ENCODE results near the gene NOX3.
"Not testable (repeated sequence)": the region's sequence is repeated elsewhere in the genome, so short reads cannot be mapped to it uniquely, and the experiment has no call there.

The NOX3 gene

GRCh38 chr6:155398221-155398620 lies 57.4 kb downstream of the NOX3 start:
- DNase-seq = no peak

- no peak for DNase-seq
These were observed 58.4 kb downstream of the NOX3 start for GRCh38 chr6:155397172-155397705.

- no peak for DNase-seq
These were observed 59.0 kb downstream of the NOX3 start for GRCh38 chr6:155396605-155397004.

- DNase-seq = no peak
These were observed 60.3 kb downstream of the NOX3 start for GRCh38 chr6:155395339-155395738.

- no peak for DNase-seq
These were observed 66.5 kb downstream of the NOX3 start for GRCh38 chr6:155389130-155389529.

- no peak for DNase-seq
These were observed 67.0 kb downstream of the NOX3 start for GRCh38 chr6:155388591-155388990.

GRCh38 chr6:155387481-155387880 lies 68.2 kb downstream of the NOX3 start:
- DNase-seq = no peak

- DNase-seq = no peak
These were observed 71.2 kb downstream of the NOX3 start for GRCh38 chr6:155384321-155384952.

GRCh38 chr6:155383913-155384312 lies 71.7 kb downstream of the NOX3 start:
- DNase-seq = no peak

- DNase-seq = no peak
These were observed 73.3 kb downstream of the NOX3 start for GRCh38 chr6:155382338-155382685.

- no peak for DNase-seq
These were observed 73.8 kb downstream of the NOX3 start for GRCh38 chr6:155381673-155382337.

GRCh38 chr6:155380666-155381332 lies 74.8 kb downstream of the NOX3 start:
- no peak for DNase-seq

GRCh38 chr6:155378724-155379123 lies 76.9 kb downstream of the NOX3 start:
- no peak for DNase-seq

GRCh38 chr6:155378276-155378675 lies 77.4 kb downstream of the NOX3 start:
- DNase-seq = no peak

- DNase-seq = no peak
These were observed 78.6 kb downstream of the NOX3 start for GRCh38 chr6:155377061-155377460.

- DNase-seq = no peak
These were observed 79.8 kb downstream of the NOX3 start for GRCh38 chr6:155375801-155376200.

- DNase-seq = no peak
These were observed 81.0 kb downstream of the NOX3 start for GRCh38 chr6:155374681-155375080.

GRCh38 chr6:155373276-155373675 lies 82.4 kb downstream of the NOX3 start:
- DNase-seq = no peak

GRCh38 chr6:155372256-155372655 lies 83.4 kb downstream of the NOX3 start:
- DNase-seq = no peak

GRCh38 chr6:155371230-155371629 lies 84.4 kb downstream of the NOX3 start:
- DNase-seq = no peak

- no peak for DNase-seq
These were observed 89.3 kb downstream of the NOX3 start for GRCh38 chr6:155366325-155366724.

- DNase-seq = no peak
These were observed 90.7 kb downstream of the NOX3 start for GRCh38 chr6:155364844-155365437.

GRCh38 chr6:155364021-155364420 lies 91.6 kb downstream of the NOX3 start:
- DNase-seq = not testable (repeated sequence)

All from NCI-H1105 treated with DMSO at 0.1 percent for 48 hours (cell line).